Panc1 (cell line): Measurements from ENCODE around the gene GAR1. TPM values are rescaled to one million over a fixed set of nuclear protein-coding genes. Genes with fewer than 3 reads are reported as not detected.
"Not testable (repeated sequence)": the region's sequence is repeated elsewhere in the genome, so short reads cannot be mapped to it uniquely, and the experiment has no call there.

Experiments used
- ATAC-seq: fragments of 200-7000 bp; cut with Tn5 transposase; 2 replicates; pipeline ENCODE4 v1.9.1; 2020; ENCODE audit warnings: mild to moderate bottlenecking, moderate library complexity
- Bru-seq: library from RNA; stranded (reverse); fragments of 400-500 nt; gene quantifications from one replicate; lab custom pipeline; 2021; lab: Mats Ljungman, UMichigan
- BruChase-seq, 2 experiments: library from RNA; stranded (reverse); fragments of 400-500 nt; gene quantifications; one replicate each; lab custom pipeline; 2021; lab: Mats Ljungman, UMichigan
- BruUV-seq: library from RNA; stranded (reverse); fragments of 400-500 nt; replicated peaks from 2 replicates; lab custom pipeline; 2021; lab: Mats Ljungman, UMichigan
- CTCF ChIA-PET: fragments of 300-600 bp; sonication (Branson Sonifier 250); formaldehyde crosslinking; loops from one replicate; lab custom pipeline; 2022; ENCODE audit warnings: antibody characterized with exemption; lab: Charles Lee
- POLR2A ChIA-PET: fragments of 300-600 bp; sonication (Branson Sonifier 250); formaldehyde crosslinking; loops from one replicate; lab custom pipeline; 2022; ENCODE audit warnings: antibody characterized with exemption; lab: Charles Lee
- DNase-seq: peaks from one replicate; pipeline ENCODE4 v3.0.0-alpha.2; 2010; ENCODE audit warnings: low read depth, low spot score
- H3K27ac ChIP-seq: 2 replicates; pipeline ENCODE4 v1.5.1; 2011; ENCODE audit warnings: mild to moderate bottlenecking, low read length, inconsistent platforms
- H3K27me3 ChIP-seq: fragments of 200-500 bp; sonication (Bioruptor generic); 2 replicates; pipeline ENCODE4 v1.6.0; 2014; ENCODE audit warnings: low read length, inconsistent platforms; ENCODE audit not compliant: control insufficient read depth, insufficient read depth
- H3K36me3 ChIP-seq: fragments of 200-500 bp; sonication (Bioruptor generic); 2 replicates; pipeline ENCODE4 v1.5.1; 2014; ENCODE audit warnings: inconsistent platforms, mild to moderate bottlenecking, low read length, moderate library complexity; ENCODE audit not compliant: control insufficient read depth, insufficient read depth
- H3K4me1 ChIP-seq: 2 replicates; pipeline ENCODE4 v1.5.1; 2011; ENCODE audit warnings: inconsistent platforms, mild to moderate bottlenecking, low read length, moderate library complexity; ENCODE audit not compliant: control insufficient read depth, insufficient read depth
- H3K4me3 ChIP-seq, 2 experiments: 2 replicates each; pipeline ENCODE4 v1.5.1; 2011 to 2012; ENCODE audit warnings: low read depth in 2 of 2, low read length in 2 of 2, mild to moderate bottlenecking in 2 of 2, inconsistent platforms in 1 of 2, moderate library complexity in 1 of 2
- H3K9me3 ChIP-seq: fragments of 200-500 bp; sonication (Bioruptor generic); 2 replicates; pipeline ENCODE4 v1.5.1; 2014; ENCODE audit warnings: low read depth, mild to moderate bottlenecking, inconsistent platforms, low read length, moderate library complexity; ENCODE audit not compliant: control insufficient read depth, insufficient read depth
- CTCF ChIP-seq: fragments of 450-650 bp; IDR thresholded peaks from 2 replicates; pipeline ENCODE4 v1.5.1; 2017; ENCODE audit warnings: mild to moderate bottlenecking
- POLR2AphosphoS5 ChIP-seq: IDR thresholded peaks from 2 replicates; pipeline ENCODE4 v1.6.1; 2012; ENCODE audit warnings: mild to moderate bottlenecking, low read depth, low read length, moderate library complexity
- REST ChIP-seq, 2 experiments: IDR thresholded peaks; 2 replicates each; pipeline ENCODE4 v1.6.1; 2011 to 2012; ENCODE audit warnings: low read depth in 2 of 2, control low read depth in 1 of 2, low read length in 1 of 2, mild to moderate bottlenecking in 1 of 2, moderate library complexity in 1 of 2; ENCODE audit not compliant: insufficient read depth in 1 of 2
- SIN3A ChIP-seq: IDR thresholded peaks from 2 replicates; pipeline ENCODE4 v1.6.1; 2012; ENCODE audit warnings: low read depth, mild to moderate bottlenecking, low read length, moderate library complexity, borderline replicate concordance; ENCODE audit not compliant: insufficient read depth
- TCF7L2 ChIP-seq: IDR thresholded peaks from 2 replicates; pipeline ENCODE4 v1.6.1; 2011; ENCODE audit warnings: mild to moderate bottlenecking, low read depth, low read length, inconsistent platforms
- in situ Hi-C: cut with HindIII; loops from 2 replicates; pipeline ENCODE4 v1.10.0; 2016; ENCODE audit warnings: low sequenced_read_pairs, low pct_unique_long_range_greater_than_20kb
- intact Hi-C: fragments of 100-400 bp; cut with micrococcal nuclease; formaldehyde crosslinking; loops from one replicate; pipeline ENCODE4 v1.10.0; 2022; ENCODE audit not compliant: unreplicated experiment
- long read RNA-seq: library from polyadenylated mRNA; unstranded; transcript quantifications from one replicate; pipeline ENCODE4 v2.0.0, GENCODE V29; 2021; ENCODE audit not compliant: unreplicated experiment
- polyA plus RNA-seq: library from polyadenylated mRNA; unstranded; fragments of >200 nt; gene quantifications from one replicate; pipeline ENCODE4 v1.2.1, GENCODE V29; 2012; ENCODE audit warnings: missing spikeins; ENCODE audit not compliant: insufficient read length
- total RNA-seq: library from RNA; stranded (reverse); gene quantifications from one replicate; pipeline ENCODE4 v1.2.1, GENCODE V29; 2021; ENCODE audit not compliant: unreplicated experiment

GAR1 gene
- total RNA-seq (23.6 TPM), Bru-seq, nascent RNA (percentile 89 among the genes with signal in this experiment), BruChase-seq, experiment 1, labeled RNA remaining after a 2-hour chase (percentile 94 among the genes with signal in this experiment), BruChase-seq, experiment 2, labeled RNA remaining after a 6-hour chase (percentile 93 among the genes with signal in this experiment)
- polyA plus RNA-seq: 32.3 TPM
- long read RNA-seq, transcript GAR1-202 (7 exons, 1,011 nt): minor isoform, 6 of 62 reads
- long read RNA-seq, transcript GAR1-201 (7 exons, 1,224 nt): major isoform, 20 of 62 reads
- long read RNA-seq, partial matches to known transcripts: 30 of 62 reads
- long read RNA-seq, other reads (novel, unspliced or antisense): 6 of 62 reads

DNA sequence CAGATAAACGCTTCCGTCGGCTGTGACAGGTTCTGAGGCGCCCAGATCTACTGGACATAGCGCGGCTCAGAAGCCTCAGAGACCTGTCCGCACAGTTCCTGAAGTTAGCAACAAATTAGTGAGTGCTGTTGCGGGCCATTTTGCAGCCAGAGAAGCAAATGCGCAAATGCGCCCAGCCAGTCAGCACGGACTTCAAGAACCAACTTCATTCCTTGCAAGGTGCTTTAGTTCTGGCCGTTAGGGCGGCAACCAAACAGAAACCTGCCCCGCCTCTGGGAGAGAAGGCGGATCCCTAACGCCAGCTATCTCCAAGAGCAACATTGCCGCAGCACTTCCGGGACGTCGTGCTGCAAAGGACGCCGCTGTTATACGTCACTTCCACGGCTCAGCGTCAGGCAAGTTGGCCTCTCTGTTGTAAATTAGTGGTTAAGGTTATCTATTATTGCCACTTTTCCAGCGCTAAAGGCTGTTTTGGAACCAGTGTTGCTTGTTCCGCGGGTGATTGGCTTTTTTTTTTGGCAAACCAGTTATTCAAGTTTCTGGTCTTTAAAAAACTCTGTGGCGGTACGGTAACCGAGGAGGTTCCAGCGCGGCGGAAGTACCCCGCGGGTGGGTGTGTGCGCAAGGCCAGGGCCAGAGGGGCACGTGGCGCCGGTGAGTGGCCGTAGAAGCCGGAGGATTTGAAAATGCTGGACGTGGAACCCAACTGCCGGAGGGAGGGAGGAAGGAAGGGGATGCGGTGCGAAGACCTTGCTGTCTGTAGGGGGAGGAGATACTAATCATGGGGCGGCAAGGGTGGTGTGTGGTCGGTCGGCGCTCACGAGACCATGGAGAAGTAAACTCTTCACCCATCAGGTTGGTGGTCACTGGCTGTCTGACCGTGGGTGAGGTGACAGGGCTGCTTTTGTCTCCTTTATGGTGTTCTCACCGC lies at the start of gene GAR1:
Gene GAR1, plus strand, starts transcription at position 612 of the 931 bp plus-strand sequence. CDS start 403 bp downstream, outside the sequence.
- in situ Hi-C loops (no loop called here), intact Hi-C loops (loop anchor here (10.0 kb wide), 1 partner anchor 391 kb away; no protein-coding TSS in a partner anchor)
- peak; percentile 99 for ATAC-seq
- peak; percentile 77 for DNase-seq
- CTCF ChIA-PET: interaction anchor here (0.5 to 0.7 kb wide), 2 partner anchors 88 to 130 kb away, joined by 3 to 4 read pairs; no protein-coding TSS in a partner anchor
- Histone ChIP-seq H3K27me3 (no peaks in the 10 kb centered on the region), H3K9me3 (no peaks in the 10 kb centered on the region), H3K36me3 (peaks cover 16% of the 10 kb centered on the region), H3K4me3 (peak within 1 kb of the TSS; percentile 97 to 99), H3K27ac (peak within 1 kb of the TSS; percentile 92), H3K4me1 (peaks cover 5% of the 10 kb centered on the region; the same call in 1 of the 2 replicates)
- BruUV-seq: TSS peak; percentile 87
- peak; percentile 64 for TF ChIP-seq TCF7L2
- no peak for TF ChIP-seq REST (IDR thresholded peaks at IDR 0.05; ENCODE audit: insufficient read depth in 1 of 2, low read depth in 2 of 2, low read length in 1 of 2)
- TF ChIP-seq POLR2AphosphoS5: peak; percentile 53
- TF ChIP-seq SIN3A: 0 out of 2 replicates have a peak, but pooled peaks have one; percentile 34
- no peak for TF ChIP-seq CTCF
- POLR2A ChIA-PET: interaction anchor here (0.7 kb wide), 1 partner anchor 253 kb away, joined by 5 read pairs; no protein-coding TSS in a partner anchor

GRCh38 chr4:109782092-109782491 lies 33.5 kb upstream of the GAR1 start:
- H3K27me3 ChIP-seq, intact Hi-C loops, H3K4me1 ChIP-seq, DNase-seq, H3K4me3 ChIP-seq, H3K36me3 ChIP-seq, in situ Hi-C loops, H3K9me3 ChIP-seq, CTCF ChIA-PET, BruUV-seq, ATAC-seq, H3K27ac ChIP-seq, POLR2A ChIA-PET: not testable (repeated sequence)
